ENCODE results near the gene FAM221B.
A peak's percentile ranks its signal among the peaks of the same experiment; 100 is the strongest.

The FAM221B gene

GRCh38 chr9:35842795-35843194 lies 14.3 kb upstream of the FAM221B start:
- no peak overlapping the region for H2AFZ ChIP-seq (ENCODE audit: low read depth, low read length)
- TF ChIP-seq, protein P1, sequence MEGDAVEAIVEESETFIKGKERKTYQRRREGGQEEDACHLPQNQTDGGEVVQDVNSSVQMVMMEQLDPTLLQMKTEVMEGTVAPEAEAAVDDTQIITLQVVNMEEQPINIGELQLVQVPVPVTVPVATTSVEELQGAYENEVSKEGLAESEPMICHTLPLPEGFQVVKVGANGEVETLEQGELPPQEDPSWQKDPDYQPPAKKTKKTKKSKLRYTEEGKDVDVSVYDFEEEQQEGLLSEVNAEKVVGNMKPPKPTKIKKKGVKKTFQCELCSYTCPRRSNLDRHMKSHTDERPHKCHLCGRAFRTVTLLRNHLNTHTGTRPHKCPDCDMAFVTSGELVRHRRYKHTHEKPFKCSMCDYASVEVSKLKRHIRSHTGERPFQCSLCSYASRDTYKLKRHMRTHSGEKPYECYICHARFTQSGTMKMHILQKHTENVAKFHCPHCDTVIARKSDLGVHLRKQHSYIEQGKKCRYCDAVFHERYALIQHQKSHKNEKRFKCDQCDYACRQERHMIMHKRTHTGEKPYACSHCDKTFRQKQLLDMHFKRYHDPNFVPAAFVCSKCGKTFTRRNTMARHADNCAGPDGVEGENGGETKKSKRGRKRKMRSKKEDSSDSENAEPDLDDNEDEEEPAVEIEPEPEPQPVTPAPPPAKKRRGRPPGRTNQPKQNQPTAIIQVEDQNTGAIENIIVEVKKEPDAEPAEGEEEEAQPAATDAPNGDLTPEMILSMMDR (IDR thresholded peaks at IDR 0.05; ENCODE audit: low read depth, low read length) = no peak
- no peak for TF ChIP-seq EZH2phosphoT487 (IDR thresholded peaks at IDR 0.05; ENCODE audit: low read depth)
- H3K27ac ChIP-seq (ENCODE audit: low read length) = no peak overlapping the region; the same call in 1 of the 2 replicates
- H3K79me2 ChIP-seq (ENCODE audit: low read length) = no peaks in the 10 kb centered on the region
- H3K27me3 ChIP-seq (ENCODE audit: low read depth, low read length) = no peaks in the 10 kb centered on the region
- H3K36me3 ChIP-seq (replicated peaks; ENCODE audit: low read depth, low read length) = peaks cover 29% of the 10 kb centered on the region
- H4K20me1 ChIP-seq (ENCODE audit: insufficient read depth, low read length) = no peaks in the 10 kb centered on the region
- H3K9me3 ChIP-seq (ENCODE audit: insufficient read depth, low read length) = no peaks in the 10 kb centered on the region
- peak overlapping the region; percentile 17; the same call in 1 of the 2 replicates for H3K9ac ChIP-seq (ENCODE audit: low read length)
- peak overlapping the region; percentile 46 for H3K4me2 ChIP-seq (ENCODE audit: low read length)
- H3K4me1 ChIP-seq (ENCODE audit: low read length) = peaks cover 49% of the 10 kb centered on the region
- peak overlapping the region; percentile 5; the same call in 1 of the 2 replicates for H3K4me3 ChIP-seq (ENCODE audit: low read length)

GRCh38 chr9:35842020-35842745 lies 13.7 kb upstream of the FAM221B start:
- Histone ChIP-seq H3K79me2 (ENCODE audit: low read length) (no peaks in the 10 kb centered on the region), H3K9me3 (ENCODE audit: insufficient read depth, low read length) (no peaks in the 10 kb centered on the region), H3K27ac (ENCODE audit: low read length) (no peak overlapping the region; the same call in 1 of the 2 replicates), H3K4me2 (ENCODE audit: low read length) (peak overlapping the region; percentile 46), H2AFZ (ENCODE audit: low read depth, low read length) (no peak overlapping the region), H3K27me3 (ENCODE audit: low read depth, low read length) (no peaks in the 10 kb centered on the region), H3K36me3 (replicated peaks; ENCODE audit: low read depth, low read length) (peaks cover 26% of the 10 kb centered on the region), H3K4me3 (ENCODE audit: low read length) (peak overlapping the region; percentile 5; the same call in 1 of the 2 replicates), H3K4me1 (ENCODE audit: low read length) (peaks cover 42% of the 10 kb centered on the region), H4K20me1 (ENCODE audit: insufficient read depth, low read length) (no peaks in the 10 kb centered on the region), H3K9ac (ENCODE audit: low read length) (peak overlapping the region; percentile 17; the same call in 1 of the 2 replicates)
- TF ChIP-seq EZH2phosphoT487 (IDR thresholded peaks at IDR 0.05; ENCODE audit: low read depth) = no peak
- TF ChIP-seq, protein P1 (IDR thresholded peaks at IDR 0.05; ENCODE audit: low read depth, low read length) = no peak

- H3K27me3 ChIP-seq (ENCODE audit: low read depth, low read length) = no peaks in the 10 kb centered on the region
- TF ChIP-seq, protein P1 (IDR thresholded peaks at IDR 0.05; ENCODE audit: low read depth, low read length) = no peak
- no peak for TF ChIP-seq EZH2phosphoT487 (IDR thresholded peaks at IDR 0.05; ENCODE audit: low read depth)
- H3K4me3 ChIP-seq (ENCODE audit: low read length) = no peak overlapping the region
- H2AFZ ChIP-seq (ENCODE audit: low read depth, low read length) = no peak overlapping the region
- peaks cover 40% of the 10 kb centered on the region for H3K4me1 ChIP-seq (ENCODE audit: low read length)
- no peak overlapping the region for H3K4me2 ChIP-seq (ENCODE audit: low read length)
- H3K9ac ChIP-seq (ENCODE audit: low read length) = no peak overlapping the region
- no peak overlapping the region for H3K27ac ChIP-seq (ENCODE audit: low read length)
- no peaks in the 10 kb centered on the region for H3K9me3 ChIP-seq (ENCODE audit: insufficient read depth, low read length)
- peaks cover 23% of the 10 kb centered on the region for H3K36me3 ChIP-seq (replicated peaks; ENCODE audit: low read depth, low read length)
- no peaks in the 10 kb centered on the region for H3K79me2 ChIP-seq (ENCODE audit: low read length)
- H4K20me1 ChIP-seq (ENCODE audit: insufficient read depth, low read length) = no peaks in the 10 kb centered on the region
These were observed 13.0 kb upstream of the FAM221B start for GRCh38 chr9:35841645-35841900.

DNA sequence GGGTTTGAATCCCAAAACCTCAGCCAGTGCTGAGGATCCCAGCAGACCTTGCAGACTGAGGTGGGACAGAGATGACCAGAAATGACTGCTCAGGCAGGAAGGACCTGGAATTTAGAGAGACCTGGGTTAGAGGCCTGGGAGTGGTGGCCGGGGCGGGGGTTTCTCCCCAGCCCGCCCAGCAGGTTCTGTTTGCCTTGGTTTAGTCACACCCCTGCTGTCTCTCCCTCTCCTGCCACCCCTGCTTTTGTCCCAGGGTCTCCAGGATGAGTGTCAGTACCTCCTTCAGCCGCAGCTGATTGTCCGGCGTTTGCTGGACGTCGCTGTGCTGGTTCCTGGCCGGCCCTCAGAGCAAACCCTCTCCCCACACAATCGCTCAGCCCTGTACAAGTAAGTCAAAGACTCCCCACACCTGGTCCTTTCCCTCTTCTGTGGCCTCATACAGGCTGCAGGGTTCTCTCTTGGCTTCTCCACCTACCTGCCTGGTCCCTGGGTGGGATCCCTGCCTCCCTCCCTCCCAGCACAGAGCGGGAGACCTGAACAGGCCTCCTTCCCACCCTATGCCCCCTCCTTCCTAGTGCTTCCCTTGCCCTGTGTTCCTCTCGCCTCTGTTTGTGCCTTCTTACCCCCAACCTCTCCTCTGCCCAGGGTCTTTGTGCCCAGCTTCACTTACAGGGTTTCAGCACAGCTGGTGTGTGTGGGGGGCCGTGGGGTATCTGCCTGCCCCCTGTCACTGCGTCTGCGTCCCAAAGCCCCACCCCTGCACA lies 12.5 kb upstream of the FAM221B start:
- H3K4me2 ChIP-seq (ENCODE audit: low read length) = no peak overlapping the region
- no peaks in the 10 kb centered on the region for H3K79me2 ChIP-seq (ENCODE audit: low read length)
- H3K27ac ChIP-seq (ENCODE audit: low read length) = no peak overlapping the region
- peaks cover 40% of the 10 kb centered on the region for H3K4me1 ChIP-seq (ENCODE audit: low read length)
- no peak overlapping the region for H3K9ac ChIP-seq (ENCODE audit: low read length)
- no peaks in the 10 kb centered on the region for H4K20me1 ChIP-seq (ENCODE audit: insufficient read depth, low read length)
- H3K9me3 ChIP-seq (ENCODE audit: insufficient read depth, low read length) = no peaks in the 10 kb centered on the region
- no peak overlapping the region for H2AFZ ChIP-seq (ENCODE audit: low read depth, low read length)
- TF ChIP-seq, protein P1 (IDR thresholded peaks at IDR 0.05; ENCODE audit: low read depth, low read length) = no peak
- no peak for TF ChIP-seq EZH2phosphoT487 (IDR thresholded peaks at IDR 0.05; ENCODE audit: low read depth)
- H3K4me3 ChIP-seq (ENCODE audit: low read length) = no peak overlapping the region
- H3K27me3 ChIP-seq (ENCODE audit: low read depth, low read length) = no peaks in the 10 kb centered on the region
- H3K36me3 ChIP-seq (replicated peaks; ENCODE audit: low read depth, low read length) = peaks cover 23% of the 10 kb centered on the region
